GM23248 (cell line): ENCODE results near the gene DAPK1. TPM values are rescaled to one million over a fixed set of nuclear protein-coding genes. Genes with fewer than 3 reads are reported as not detected.

Experiments
- DNase-seq: peaks from one replicate; pipeline ENCODE4 v3.0.0-alpha.2; 2015
- H2AFZ ChIP-seq: fragments of 200-600 bp; sonication (generic); 2 replicates; pipeline ENCODE4 v1.6.1; 2016; ENCODE audit warnings: antibody characterized with exemption
- H3F3A ChIP-seq: fragments of 200-600 bp; sonication (generic); 2 replicates; pipeline ENCODE4 v1.6.1; 2016; ENCODE audit warnings: mild to moderate bottlenecking, antibody characterized with exemption, mixed run types; ENCODE audit not compliant: insufficient read depth
- H3K27ac ChIP-seq: fragments of 200-600 bp; sonication (generic); 2 replicates; pipeline ENCODE4 v1.5.1; 2016; ENCODE audit warnings: mild to moderate bottlenecking
- H3K27me3 ChIP-seq: fragments of 200-600 bp; sonication (generic); replicated peaks from 2 replicates; pipeline ENCODE4 v1.6.1; 2016; ENCODE audit warnings: mild to moderate bottlenecking; ENCODE audit not compliant: insufficient read depth
- H3K36me3 ChIP-seq: fragments of 200-600 bp; sonication (generic); 2 replicates; pipeline ENCODE4 v1.6.1; 2016; ENCODE audit warnings: low read depth, mild to moderate bottlenecking
- H3K4me1 ChIP-seq: fragments of 200-600 bp; sonication (generic); 2 replicates; pipeline ENCODE4 v1.6.1; 2016; ENCODE audit warnings: mild to moderate bottlenecking; ENCODE audit not compliant: insufficient read depth
- H3K4me2 ChIP-seq: fragments of 200-600 bp; sonication (generic); one replicate; pipeline ENCODE4 v1.6.1; 2016; ENCODE audit warnings: mild to moderate bottlenecking; ENCODE audit not compliant: unreplicated experiment
- H3K4me3 ChIP-seq: fragments of 200-600 bp; sonication (generic); 2 replicates; pipeline ENCODE4 v1.5.1; 2016; ENCODE audit warnings: mild to moderate bottlenecking
- H3K79me2 ChIP-seq: fragments of 200-600 bp; sonication (generic); 2 replicates; pipeline ENCODE4 v1.6.1; 2016; ENCODE audit warnings: mild to moderate bottlenecking; ENCODE audit not compliant: insufficient read depth
- H3K9ac ChIP-seq: fragments of 200-600 bp; sonication (generic); 2 replicates; pipeline ENCODE4 v1.6.1; 2016; ENCODE audit warnings: mild to moderate bottlenecking
- H3K9me2 ChIP-seq: fragments of 200-600 bp; sonication (generic); 2 replicates; pipeline ENCODE4 v1.6.1; 2016; ENCODE audit warnings: mixed run types, mild to moderate bottlenecking, moderate library complexity; ENCODE audit not compliant: insufficient read depth
- H3K9me3 ChIP-seq: fragments of 200-600 bp; sonication (generic); one replicate; pipeline ENCODE4 v1.6.1; 2017; ENCODE audit warnings: low read depth
- H4K20me1 ChIP-seq: fragments of 200-600 bp; sonication (generic); 2 replicates; pipeline ENCODE4 v1.6.0; 2016; ENCODE audit not compliant: insufficient read depth
- EZH2 ChIP-seq: fragments of 200-600 bp; sonication (generic); IDR thresholded peaks from 2 replicates; pipeline ENCODE4 v1.6.1; 2018; ENCODE audit warnings: antibody characterized with exemption, mild to moderate bottlenecking; ENCODE audit not compliant: insufficient read depth, poor library complexity, severe bottlenecking
- EZH2phosphoT487 ChIP-seq: fragments of 200-600 bp; sonication (generic); IDR thresholded peaks from 2 replicates; pipeline ENCODE4 v1.6.1; 2018; ENCODE audit warnings: antibody characterized with exemption, moderate library complexity, mild to moderate bottlenecking, low read depth; ENCODE audit not compliant: insufficient read depth
- WGBS, 2 experiments: methylation state at CpG; one replicate each; pipeline ENCODE4 v1.1.6; 2015 to 2017; ENCODE audit warnings: low lambda C conversion rate in 2 of 2, low coverage in 1 of 2; ENCODE audit errors: missing lambda C conversion rate in 2 of 2; 5-methylcytosine and 5-hydroxymethylcytosine counted together
- in situ Hi-C: fragments of 300-500 bp; cut with MboI; formaldehyde crosslinking; loops from 2 replicates; pipeline ENCODE4 v1.15.0; 2020
- polyA plus RNA-seq: library from polyadenylated mRNA; unstranded; fragments of >200 nt; fragmentation: Nextera tagmentation; extraction: Ambion mirVana; gene quantifications from 2 replicates; pipeline ENCODE4 v1.2.1, GENCODE V29; 2016
- total RNA-seq: library from RNA; depleted of rRNA; stranded (reverse); fragments of >200 nt; shearing (Covaris generic); gene quantifications from 2 replicates; pipeline ENCODE4 v1.2.3, GENCODE V29; 2014

The DAPK1 gene
- total and polyA plus RNA-seq, 2 experiments from 2014 or later = 1.6 to 1.9 TPM

- in situ Hi-C loops = no loop called here
- TF ChIP-seq EZH2phosphoT487 (no peak), EZH2 (no peak)
Measured at GRCh38 chr9:87628346-87628745, 130.7 kb downstream of the DAPK1 start.

GRCh38 chr9:87629104-87629503, 131.4 kb downstream of the DAPK1 start:
- Histone ChIP-seq H3F3A (no peaks in the 10 kb centered on the region), H3K4me2 (no peak overlapping the region), H4K20me1 (no peaks in the 10 kb centered on the region; the same call in 1 of the 2 replicates), H3K79me2 (no peaks in the 10 kb centered on the region), H3K27ac (no peak overlapping the region), H3K4me1 (no peaks in the 10 kb centered on the region), H3K36me3 (no peaks in the 10 kb centered on the region), H3K4me3 (no peak overlapping the region), H3K9ac (no peak overlapping the region), H3K27me3 (no peaks in the 10 kb centered on the region), H3K9me3 (no peaks in the 10 kb centered on the region), H2AFZ (no peak overlapping the region), H3K9me2 (no peaks in the 10 kb centered on the region)
- in situ Hi-C loops = no loop called here
- TF ChIP-seq EZH2phosphoT487 (no peak), EZH2 (no peak)
- DNase-seq = no peak
- 59 to 70% methylated on average over 6 of the region's 6 CpGs for WGBS, 2 experiments

More at GRCh38 chr9:87628346-87628745, 130.7 kb downstream of the DAPK1 start:
- H3K36me3 ChIP-seq = no peaks in the 10 kb centered on the region
- no peaks in the 10 kb centered on the region; the same call in 1 of the 2 replicates for H4K20me1 ChIP-seq
- no peaks in the 10 kb centered on the region for H3K9me3 ChIP-seq
- H3K9ac ChIP-seq = no peak overlapping the region
- no peaks in the 10 kb centered on the region for H3K9me2 ChIP-seq
- no peaks in the 10 kb centered on the region for H3K79me2 ChIP-seq
- no peaks in the 10 kb centered on the region for H3K27me3 ChIP-seq
- no peak overlapping the region for H3K4me2 ChIP-seq
- H3F3A ChIP-seq = no peaks in the 10 kb centered on the region
- H3K4me3 ChIP-seq = no peak overlapping the region
- H3K4me1 ChIP-seq = no peaks in the 10 kb centered on the region
- no peak overlapping the region for H2AFZ ChIP-seq
- WGBS, 2 experiments = 84% methylated on average over 6 of the region's 6 CpGs
- H3K27ac ChIP-seq = no peak overlapping the region
- no peak for DNase-seq

- no peaks in the 10 kb centered on the region for H3K27me3 ChIP-seq
- H3K4me3 ChIP-seq = no peak overlapping the region
- H3K36me3 ChIP-seq = no peaks in the 10 kb centered on the region
- H3K9ac ChIP-seq = no peak overlapping the region
- no peaks in the 10 kb centered on the region for H3F3A ChIP-seq
- no peaks in the 10 kb centered on the region; the same call in 1 of the 2 replicates for H4K20me1 ChIP-seq
- H3K4me1 ChIP-seq = no peaks in the 10 kb centered on the region
- H3K9me2 ChIP-seq = no peaks in the 10 kb centered on the region
- no peaks in the 10 kb centered on the region for H3K79me2 ChIP-seq
- no peak for DNase-seq
- TF ChIP-seq EZH2 = no peak
- TF ChIP-seq EZH2phosphoT487 = no peak
- no peak overlapping the region for H3K4me2 ChIP-seq
- 48 to 56% methylated on average over 3 of the region's 3 CpGs for WGBS, 2 experiments
- in situ Hi-C loops = no loop called here
- no peaks in the 10 kb centered on the region for H3K9me3 ChIP-seq
- H3K27ac ChIP-seq = no peak overlapping the region
- H2AFZ ChIP-seq = no peak overlapping the region
Measured at GRCh38 chr9:87630266-87630665, 132.6 kb downstream of the DAPK1 start.

- no peaks in the 10 kb centered on the region for H3K79me2 ChIP-seq
- no peak overlapping the region for H2AFZ ChIP-seq
- H3K4me2 ChIP-seq = no peak overlapping the region
- no peaks in the 10 kb centered on the region for H3K27me3 ChIP-seq
- H3K4me1 ChIP-seq = no peaks in the 10 kb centered on the region
- H3K9me2 ChIP-seq = no peaks in the 10 kb centered on the region
- H3K9me3 ChIP-seq = no peaks in the 10 kb centered on the region
- no peak for DNase-seq
- WGBS, 2 experiments = 55 to 65% methylated on average over 3 of the region's 3 CpGs
- H3K27ac ChIP-seq = no peak overlapping the region
- no peak for TF ChIP-seq EZH2phosphoT487
- no peak for TF ChIP-seq EZH2
- H3K36me3 ChIP-seq = no peaks in the 10 kb centered on the region
- H3K4me3 ChIP-seq = no peak overlapping the region
- no peaks in the 10 kb centered on the region for H3F3A ChIP-seq
- in situ Hi-C loops = no loop called here
- no peaks in the 10 kb centered on the region; the same call in 1 of the 2 replicates for H4K20me1 ChIP-seq
- H3K9ac ChIP-seq = no peak overlapping the region
Measured at GRCh38 chr9:87630846-87631245, 133.2 kb downstream of the DAPK1 start.

GRCh38 chr9:87635656-87636501, 138.2 kb downstream of the DAPK1 start:
- Histone ChIP-seq H3K27me3 (no peaks in the 10 kb centered on the region), H3K79me2 (no peaks in the 10 kb centered on the region), H3K4me3 (no peak overlapping the region), H3K9me3 (no peaks in the 10 kb centered on the region), H3K27ac (no peak overlapping the region), H3K36me3 (no peaks in the 10 kb centered on the region), H3F3A (no peaks in the 10 kb centered on the region), H3K4me2 (no peak overlapping the region), H3K4me1 (no peaks in the 10 kb centered on the region), H2AFZ (no peak overlapping the region), H3K9ac (no peak overlapping the region), H4K20me1 (no peaks in the 10 kb centered on the region; the same call in 1 of the 2 replicates), H3K9me2 (no peaks in the 10 kb centered on the region)
- in situ Hi-C loops = no loop called here
- TF ChIP-seq EZH2 (no peak), EZH2phosphoT487 (no peak)
- WGBS, 2 experiments = 85% methylated on average over 15 of the region's 15 CpGs
- DNase-seq = no peak
